Hepatocyte (in vitro differentiated cells): Measurements from ENCODE around the gene LBHD2.

ENCODE experiments used
- EZH2 ChIP-seq: fragments of 200-600 bp; sonication (generic); IDR thresholded peaks from 2 replicates; pipeline ENCODE4 v1.6.1; 2016; ENCODE audit warnings: antibody characterized with exemption, mild to moderate bottlenecking, borderline replicate concordance
- EZH2phosphoT487 ChIP-seq: fragments of 200-600 bp; sonication (generic); IDR thresholded peaks from one replicate; pipeline ENCODE4 v1.6.1; 2018; ENCODE audit warnings: antibody characterized with exemption, mild to moderate bottlenecking, low read depth, moderate library complexity; ENCODE audit not compliant: unreplicated experiment, severe bottlenecking
- TF ChIP-seq, protein P1 (sequence below): fragments of 200-600 bp; sonication (generic); IDR thresholded peaks from 2 replicates; pipeline ENCODE4 v1.5.1; 2016; ENCODE audit warnings: antibody characterized with exemption, mild to moderate bottlenecking; ENCODE audit not compliant: poor library complexity

DNA sequence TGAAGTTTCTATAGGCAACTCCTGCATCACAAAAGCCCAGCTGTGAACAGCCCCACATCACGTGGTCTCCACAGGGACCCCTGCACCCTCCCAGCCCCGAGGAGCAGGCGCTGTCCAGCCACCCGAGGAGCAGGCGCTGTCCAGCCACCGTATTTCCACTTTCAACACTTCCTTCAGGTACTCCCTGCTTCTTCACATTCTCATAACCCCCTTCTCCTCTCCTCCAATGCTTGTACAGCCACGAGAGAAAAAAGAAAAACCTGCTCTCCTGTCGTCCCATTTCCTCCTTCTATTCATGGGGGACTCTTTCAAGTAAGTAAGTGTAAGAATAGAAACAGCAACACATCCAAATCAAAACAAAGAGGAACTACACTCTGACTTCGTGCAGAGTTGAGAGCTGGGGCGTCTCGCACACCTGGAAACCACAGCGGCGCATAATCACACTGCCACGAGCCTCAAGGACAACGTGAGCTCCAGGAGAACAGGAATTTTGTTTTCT, 38.6 kb upstream of the LBHD2 start:
- TF ChIP-seq, protein P1, sequence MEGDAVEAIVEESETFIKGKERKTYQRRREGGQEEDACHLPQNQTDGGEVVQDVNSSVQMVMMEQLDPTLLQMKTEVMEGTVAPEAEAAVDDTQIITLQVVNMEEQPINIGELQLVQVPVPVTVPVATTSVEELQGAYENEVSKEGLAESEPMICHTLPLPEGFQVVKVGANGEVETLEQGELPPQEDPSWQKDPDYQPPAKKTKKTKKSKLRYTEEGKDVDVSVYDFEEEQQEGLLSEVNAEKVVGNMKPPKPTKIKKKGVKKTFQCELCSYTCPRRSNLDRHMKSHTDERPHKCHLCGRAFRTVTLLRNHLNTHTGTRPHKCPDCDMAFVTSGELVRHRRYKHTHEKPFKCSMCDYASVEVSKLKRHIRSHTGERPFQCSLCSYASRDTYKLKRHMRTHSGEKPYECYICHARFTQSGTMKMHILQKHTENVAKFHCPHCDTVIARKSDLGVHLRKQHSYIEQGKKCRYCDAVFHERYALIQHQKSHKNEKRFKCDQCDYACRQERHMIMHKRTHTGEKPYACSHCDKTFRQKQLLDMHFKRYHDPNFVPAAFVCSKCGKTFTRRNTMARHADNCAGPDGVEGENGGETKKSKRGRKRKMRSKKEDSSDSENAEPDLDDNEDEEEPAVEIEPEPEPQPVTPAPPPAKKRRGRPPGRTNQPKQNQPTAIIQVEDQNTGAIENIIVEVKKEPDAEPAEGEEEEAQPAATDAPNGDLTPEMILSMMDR = no peak
- TF ChIP-seq EZH2phosphoT487 = no peak
- TF ChIP-seq EZH2 = no peak
